Stimulated activated CD8-positive, alpha-beta memory T cell treated with anti-CD3 and anti-CD28 coated beads, Interleukin-7, amount 100 ng/mL, for 48 hours (primary cell): ENCODE measurements around the gene LRRC8B.
"Not testable (repeated sequence)": the region's sequence is repeated elsewhere in the genome, so short reads cannot be mapped to it uniquely, and the experiment has no call there.

ENCODE experiments used
- DNase-seq, 2 donors: peaks; one replicate each; pipeline ENCODE4 v3.0.0-alpha.2; 2020; ENCODE audit warnings: low read depth in 1 of 2; ENCODE audit errors: extremely low read depth in 1 of 2

LRRC8B gene

DNA sequence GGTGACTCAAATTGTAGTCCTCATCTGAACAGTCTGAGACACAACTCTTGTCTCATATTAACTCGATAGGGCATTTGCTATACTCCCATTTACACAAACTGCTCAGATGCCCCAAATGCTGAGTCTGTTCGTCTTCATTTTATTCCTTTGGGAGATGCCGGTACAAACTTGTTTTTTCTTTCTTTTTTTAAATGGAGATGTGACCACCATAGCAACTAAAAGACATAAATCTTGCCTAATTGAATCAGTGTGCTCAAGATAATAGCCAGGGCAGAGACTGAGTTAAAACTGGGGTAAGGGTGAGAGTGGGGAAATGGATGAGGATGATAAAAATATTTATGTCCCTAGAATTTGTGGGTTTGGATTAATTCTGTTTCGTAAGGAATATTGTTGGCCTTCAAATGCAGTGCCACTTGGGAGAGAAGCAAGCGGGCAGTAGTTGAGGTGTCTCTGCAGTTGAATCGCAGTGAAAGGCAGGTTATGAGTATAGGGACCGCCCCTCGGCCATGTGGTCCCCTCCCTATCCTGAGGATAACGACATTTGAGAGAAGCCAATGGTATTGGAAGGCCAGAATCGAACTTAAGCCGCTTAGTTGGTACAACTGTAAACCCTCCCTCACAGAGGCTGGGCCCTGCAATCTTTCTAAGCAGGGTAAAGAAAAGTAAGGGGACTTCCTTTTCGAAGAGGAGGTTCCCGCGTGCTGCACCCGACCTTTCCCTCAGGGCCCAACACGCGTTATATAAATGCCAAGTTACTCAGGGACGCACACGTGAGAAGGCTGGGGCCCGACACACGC is 859 bp upstream of the LRRC8B start:
- DNase-seq = peak in 1 of 2 donors; percentile 64

DNA sequence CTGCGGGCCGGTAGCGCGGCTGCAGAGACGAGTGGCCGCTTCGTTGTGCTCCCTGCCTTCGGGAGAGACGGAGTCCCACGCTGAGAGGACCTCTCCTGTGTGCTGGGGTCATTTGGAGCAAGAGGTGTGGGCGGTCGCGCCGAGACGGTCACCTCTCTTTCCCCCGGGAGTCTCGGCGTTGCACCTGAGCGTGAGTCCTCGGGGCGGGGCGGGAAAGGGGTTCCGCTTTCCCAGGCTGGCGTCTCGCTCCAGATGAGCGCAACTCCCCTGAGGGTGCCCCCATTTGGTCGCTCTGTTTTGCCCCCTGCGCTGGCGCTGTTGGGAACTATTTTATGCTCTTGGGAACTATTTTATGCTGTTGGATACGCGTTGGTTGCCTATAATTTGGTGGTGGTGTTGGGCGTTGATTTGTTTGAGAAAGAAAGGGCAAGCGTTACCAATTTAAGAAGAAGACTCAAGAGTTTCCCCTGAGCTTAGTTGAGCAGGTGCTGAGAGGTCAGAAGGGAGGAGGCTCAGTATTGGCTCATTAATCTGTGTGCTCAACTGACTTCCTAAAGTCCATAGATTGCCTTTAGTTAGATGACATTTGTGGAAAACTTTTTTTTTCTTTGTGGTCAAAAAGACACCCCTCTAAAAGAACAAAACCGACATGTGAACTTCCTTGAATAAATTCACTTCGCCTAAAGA is 683 bp downstream of the LRRC8B start:
- no peak for DNase-seq

- no peak for DNase-seq
Measured at GRCh38 chr1:89527256-89527655, 2.6 kb downstream of the LRRC8B start.

DNA sequence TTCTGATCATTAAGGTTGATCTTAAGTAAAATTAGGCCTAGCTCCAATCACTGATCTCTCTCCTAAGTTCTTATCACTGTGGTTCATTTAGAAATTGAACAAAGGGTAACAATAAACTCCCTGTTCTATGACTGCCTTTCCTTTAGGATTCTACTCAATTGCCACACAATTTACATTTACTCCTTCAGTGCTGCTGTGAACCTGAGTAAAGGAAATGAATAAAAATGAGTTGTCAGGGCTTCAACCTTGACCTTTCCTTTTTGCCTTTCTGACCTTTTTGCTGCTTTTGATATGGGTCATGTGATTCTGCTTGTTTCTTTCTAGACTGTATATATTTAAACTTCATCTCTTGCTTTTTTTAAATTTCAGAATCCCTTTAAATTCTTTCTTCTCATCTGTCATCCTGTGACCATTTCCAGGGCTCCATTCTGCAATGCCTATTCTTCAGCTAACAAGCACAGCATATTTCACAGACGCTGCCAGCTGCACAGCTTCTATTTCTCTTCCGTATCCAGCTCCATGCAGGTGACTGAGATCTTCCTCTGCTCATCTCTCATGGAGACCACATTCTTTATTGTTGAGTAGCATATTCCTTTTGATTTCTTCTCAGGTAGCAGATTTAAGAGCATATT is 3.2 kb downstream of the LRRC8B start:
- no peak for DNase-seq

GRCh38 chr1:89528382-89528780 is 3.8 kb downstream of the LRRC8B start:
- DNase-seq = no peak

DNA sequence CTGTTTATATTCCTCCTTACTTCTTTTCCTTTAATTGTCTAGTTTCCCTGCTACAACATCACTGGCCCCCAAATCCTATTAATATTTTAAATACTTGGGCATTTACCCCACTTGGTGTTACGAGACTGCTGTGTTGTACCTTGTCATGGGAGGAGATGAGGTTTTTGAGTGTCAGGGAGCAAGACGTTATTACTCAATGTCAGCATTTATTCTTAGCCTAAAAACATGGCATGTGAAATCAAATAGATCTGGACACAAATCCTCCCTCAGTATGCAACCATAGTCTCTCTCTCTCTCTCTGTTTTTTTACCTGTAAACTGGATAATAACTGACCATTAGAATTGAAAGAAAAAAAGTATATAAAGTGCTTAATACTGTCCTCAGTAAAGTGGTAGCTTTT is 4.6 kb downstream of the LRRC8B start:
- no peak for DNase-seq

GRCh38 chr1:89530444-89531089 is 5.9 kb downstream of the LRRC8B start:
- no peak for DNase-seq

DNA sequence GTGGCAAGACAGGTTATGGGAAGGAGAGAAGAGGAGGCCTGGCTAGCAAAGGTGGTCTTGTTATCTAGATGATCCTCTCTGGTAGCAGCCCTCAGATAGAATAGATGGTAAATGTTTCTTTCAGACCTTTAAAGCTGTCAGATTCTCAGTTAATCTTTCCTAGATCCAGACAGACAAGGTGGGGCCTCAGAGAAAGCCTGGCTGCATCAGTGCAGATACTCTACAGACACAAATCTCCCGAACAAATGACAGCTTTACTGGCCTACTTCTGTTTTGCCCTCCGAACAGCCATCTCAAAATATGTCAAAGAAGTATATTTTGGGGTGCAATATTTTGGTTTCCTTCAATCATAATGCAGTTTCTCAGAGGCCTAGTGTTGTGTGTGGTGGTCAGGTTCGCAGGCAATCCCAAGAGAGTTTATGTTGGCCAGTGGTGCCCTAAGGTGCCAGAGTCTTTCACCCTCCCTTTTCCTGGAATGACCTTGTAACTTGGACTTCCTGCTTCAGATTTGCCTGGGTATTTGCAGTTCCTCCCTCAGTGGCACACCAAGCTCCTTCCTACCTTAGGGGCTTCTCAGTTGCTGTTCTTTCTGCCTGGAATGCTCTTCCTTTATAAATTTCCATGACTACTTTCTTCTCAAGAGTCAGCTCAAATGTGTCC is 7.0 kb downstream of the LRRC8B start:
- DNase-seq = no peak

DNA sequence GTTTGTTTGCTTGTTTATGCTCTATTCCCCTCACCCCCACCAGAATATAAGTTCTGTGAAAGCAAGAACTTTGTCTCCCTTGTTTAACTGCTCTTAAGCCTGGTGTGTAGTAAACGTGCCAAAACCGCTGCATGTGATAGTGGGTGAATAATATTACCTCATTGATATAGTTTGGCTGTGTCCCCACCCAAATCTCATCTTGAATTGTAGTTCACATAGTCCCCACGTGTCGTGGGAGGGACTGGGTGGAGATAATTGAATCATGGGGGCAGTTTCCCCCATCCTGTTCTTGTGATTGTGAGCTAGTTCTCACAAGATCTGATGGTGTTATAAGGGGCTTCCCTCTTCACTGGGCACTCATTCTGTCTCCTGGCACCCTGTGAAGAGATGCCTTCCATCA is 7.6 kb downstream of the LRRC8B start:
- DNase-seq = no peak

DNA sequence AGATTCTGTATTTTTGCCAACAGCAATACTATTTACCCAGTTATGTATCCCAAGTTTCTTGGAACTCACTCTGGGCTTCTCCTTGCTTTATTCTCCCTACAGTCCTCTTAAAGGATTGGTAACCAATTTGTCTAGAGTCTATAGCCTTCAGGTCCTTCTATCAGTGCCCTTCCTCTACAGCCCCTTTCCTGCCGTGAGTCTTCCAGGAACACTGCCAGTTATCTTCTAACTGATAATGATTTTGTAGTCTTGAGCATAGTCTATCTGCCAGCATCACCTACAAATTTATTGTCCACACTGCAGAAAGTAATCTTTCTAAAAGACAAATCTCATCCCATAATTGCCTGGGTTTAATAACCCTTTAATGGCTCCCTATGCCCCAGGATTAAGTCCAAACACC is 8.2 kb downstream of the LRRC8B start:
- DNase-seq = no peak

- no peak for DNase-seq
Measured at GRCh38 chr1:89535537-89535936, 10.9 kb downstream of the LRRC8B start.

- no peak for DNase-seq
Measured at GRCh38 chr1:89536555-89537341, 12.1 kb downstream of the LRRC8B start.

GRCh38 chr1:89538361-89538760 is 13.7 kb downstream of the LRRC8B start:
- DNase-seq = no peak

GRCh38 chr1:89539128-89539527 is 14.5 kb downstream of the LRRC8B start:
- no peak for DNase-seq

DNA sequence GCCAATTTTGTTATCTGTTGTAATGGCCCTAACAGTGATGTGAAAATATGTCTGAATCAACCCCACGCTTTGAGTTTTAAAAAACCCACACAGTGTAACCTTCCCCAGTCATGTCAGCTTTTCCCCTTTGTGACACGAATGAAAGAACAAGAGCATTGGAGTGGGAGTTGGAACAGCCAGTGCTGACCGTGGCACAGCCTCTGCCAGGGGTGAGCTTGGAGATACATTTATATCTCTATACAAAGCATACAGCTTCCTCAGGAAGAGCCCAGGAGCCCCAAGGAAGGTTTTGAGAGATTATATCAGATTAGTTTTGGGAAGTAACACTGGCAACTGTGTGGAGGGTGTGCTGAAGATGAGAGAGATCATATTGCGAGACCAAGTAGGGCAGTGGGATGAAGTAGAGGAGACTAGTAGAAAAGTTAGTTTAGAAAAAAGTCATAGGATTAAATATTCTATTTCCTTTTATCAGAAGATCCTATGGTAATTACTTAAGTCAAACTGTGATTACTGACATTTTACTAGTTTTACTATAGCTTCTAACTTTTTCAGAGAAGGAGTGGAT is 15.9 kb downstream of the LRRC8B start:
- DNase-seq = no peak

DNA sequence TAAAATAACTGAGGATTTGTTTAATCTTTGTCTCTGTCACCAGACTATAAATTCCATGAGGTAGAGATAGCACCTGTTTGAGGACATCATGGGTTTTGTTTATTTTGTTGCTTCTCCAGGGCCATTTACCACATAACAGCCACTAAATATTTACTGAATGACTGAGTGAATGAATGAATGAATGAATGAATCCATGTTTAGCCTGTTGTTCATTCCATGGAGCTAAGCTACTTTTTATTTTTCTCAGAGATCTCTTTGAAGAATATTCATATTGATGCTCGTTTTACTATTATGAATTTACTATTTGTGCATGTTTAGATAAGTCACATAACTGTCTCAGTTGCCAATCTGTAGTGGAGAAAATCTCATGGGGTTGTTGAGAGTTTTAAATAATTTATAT is 17.7 kb downstream of the LRRC8B start:
- no peak for DNase-seq

DNA sequence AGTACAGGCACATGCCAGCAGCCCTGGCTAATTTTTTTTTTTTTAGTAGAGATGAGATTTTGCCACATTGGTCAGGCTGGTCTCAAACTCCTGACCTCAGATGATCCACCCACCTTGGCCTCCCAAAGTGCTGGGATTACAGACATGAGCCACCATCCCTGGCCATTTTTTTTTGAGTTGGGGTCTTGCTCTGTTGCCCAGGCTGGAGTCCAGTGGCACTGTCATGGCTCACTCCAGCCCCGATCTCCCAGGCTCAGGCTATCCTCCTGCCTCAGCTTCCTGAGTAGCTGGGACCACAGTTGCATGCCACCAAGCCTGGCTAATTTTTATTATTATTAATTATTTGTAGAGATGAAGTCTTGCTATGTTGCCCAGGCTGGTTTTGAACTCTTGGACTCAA is 19.0 kb downstream of the LRRC8B start:
- not testable (repeated sequence) for DNase-seq

GRCh38 chr1:89545264-89546038 is 20.8 kb downstream of the LRRC8B start:
- peak in 1 of 2 donors; percentile 56 for DNase-seq
